GM19455 (cell line): ENCODE results near the gene GFPT1.

Source experiments
- ATAC-seq: cut with Tn5 transposase; IDR thresholded peaks from one replicate; pipeline ENCODE4 v1.9.1; 2021; ENCODE audit not compliant: unreplicated experiment

The GFPT1 gene

DNA sequence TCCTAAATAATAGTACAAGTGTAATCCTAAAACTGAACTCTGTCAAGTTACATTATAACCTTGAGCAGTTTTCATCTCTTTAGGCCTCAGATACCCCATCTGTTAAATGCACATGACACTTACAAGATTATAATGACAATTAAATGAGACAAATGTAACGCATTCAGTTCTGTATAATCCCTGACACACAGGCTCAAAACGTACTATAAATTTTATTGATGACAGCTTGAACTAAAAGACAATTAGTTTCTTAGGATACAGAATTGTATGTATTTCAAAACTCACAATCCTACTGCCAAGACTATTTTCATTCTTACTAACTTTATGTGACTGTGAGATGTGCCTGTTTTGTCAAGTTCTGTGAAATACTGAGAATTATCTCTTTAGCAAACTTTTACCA lies 56.2 kb downstream of the GFPT1 start:
- no peak for ATAC-seq

DNA sequence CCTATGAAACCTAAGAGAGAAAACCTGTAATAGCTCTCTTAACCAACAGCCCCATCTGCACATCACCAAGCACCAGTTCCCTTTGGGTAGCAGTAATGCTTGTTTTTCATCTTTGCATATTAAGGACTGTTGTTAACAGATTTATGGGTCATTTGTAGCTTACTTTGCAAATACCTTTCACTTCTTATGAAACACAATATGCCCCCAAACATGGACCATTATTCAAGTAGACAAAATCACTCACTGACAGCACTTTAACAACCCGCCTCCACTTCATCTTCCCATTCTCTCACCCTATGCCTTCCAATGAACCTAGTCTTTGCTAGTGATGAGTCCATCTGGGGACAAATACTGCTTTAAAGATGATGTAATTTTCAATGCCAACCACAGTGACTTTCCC lies 64.4 kb downstream of the GFPT1 start:
- no peak for ATAC-seq

DNA sequence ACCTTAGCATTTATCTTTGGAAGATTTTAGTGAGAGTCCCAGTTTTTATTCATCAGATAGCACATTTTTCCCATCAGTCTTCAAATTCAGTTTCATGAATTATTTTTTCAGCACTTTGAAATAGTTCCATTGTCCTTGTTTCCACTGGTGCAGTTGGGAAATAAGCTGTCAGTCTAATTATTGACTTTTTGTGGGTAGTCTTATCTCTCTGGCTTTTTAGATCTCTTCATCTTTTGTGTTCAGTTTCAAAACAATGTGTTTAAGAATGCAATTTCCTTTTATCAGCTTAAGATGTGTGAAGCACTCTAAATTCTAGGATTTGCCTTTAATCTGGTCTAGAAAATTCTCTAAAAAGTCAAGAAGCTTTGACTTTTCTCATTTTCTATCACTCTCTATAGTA lies 70.5 kb downstream of the GFPT1 start:
- no peak for ATAC-seq

DNA sequence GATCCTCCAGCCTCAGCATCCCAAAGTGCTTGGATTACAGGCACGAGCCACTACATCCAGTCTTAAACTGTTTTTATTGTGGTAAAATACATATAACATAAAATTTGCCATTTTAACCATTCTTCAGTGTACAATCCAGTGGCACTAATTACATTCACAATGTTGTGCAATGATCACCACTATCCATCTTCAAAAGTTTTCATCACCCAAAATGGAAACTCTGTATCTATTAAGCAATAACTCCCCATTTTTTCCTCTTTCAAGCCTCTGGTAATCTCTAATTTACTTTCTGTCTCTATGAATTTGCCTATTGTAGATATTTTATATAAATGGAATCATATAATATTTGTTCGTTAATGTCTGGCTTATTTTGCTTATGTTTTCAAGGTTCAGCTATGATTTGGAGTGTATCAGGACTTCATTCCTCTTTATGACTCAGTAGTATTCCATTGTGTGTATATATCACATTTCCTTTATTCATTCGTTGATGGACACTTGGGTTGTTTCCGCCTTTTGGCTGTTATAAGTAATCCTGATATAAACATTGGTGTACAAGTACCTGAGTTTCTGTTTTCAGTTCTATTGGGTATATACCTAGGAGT lies 71.8 kb downstream of the GFPT1 start:
- no peak for ATAC-seq

DNA sequence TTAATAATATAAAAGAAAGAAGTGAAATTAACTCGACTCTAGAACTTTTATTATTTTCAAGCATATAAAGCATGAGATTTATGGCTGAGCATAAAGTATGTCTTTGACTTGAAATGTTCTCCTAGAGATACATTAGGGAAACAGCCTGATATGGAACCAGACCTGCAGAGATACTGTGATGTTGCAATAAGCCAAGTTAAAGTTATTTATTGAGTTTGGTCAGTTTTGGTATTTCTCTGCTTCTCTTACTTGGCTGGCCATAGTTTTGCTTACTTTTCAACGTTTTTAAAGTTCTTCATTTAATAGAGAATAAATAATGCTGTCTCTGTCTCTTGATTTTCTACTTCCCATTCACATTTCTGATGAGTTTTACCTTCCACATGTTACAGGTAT lies 76.0 kb downstream of the GFPT1 start:
- ATAC-seq, result no peak

DNA sequence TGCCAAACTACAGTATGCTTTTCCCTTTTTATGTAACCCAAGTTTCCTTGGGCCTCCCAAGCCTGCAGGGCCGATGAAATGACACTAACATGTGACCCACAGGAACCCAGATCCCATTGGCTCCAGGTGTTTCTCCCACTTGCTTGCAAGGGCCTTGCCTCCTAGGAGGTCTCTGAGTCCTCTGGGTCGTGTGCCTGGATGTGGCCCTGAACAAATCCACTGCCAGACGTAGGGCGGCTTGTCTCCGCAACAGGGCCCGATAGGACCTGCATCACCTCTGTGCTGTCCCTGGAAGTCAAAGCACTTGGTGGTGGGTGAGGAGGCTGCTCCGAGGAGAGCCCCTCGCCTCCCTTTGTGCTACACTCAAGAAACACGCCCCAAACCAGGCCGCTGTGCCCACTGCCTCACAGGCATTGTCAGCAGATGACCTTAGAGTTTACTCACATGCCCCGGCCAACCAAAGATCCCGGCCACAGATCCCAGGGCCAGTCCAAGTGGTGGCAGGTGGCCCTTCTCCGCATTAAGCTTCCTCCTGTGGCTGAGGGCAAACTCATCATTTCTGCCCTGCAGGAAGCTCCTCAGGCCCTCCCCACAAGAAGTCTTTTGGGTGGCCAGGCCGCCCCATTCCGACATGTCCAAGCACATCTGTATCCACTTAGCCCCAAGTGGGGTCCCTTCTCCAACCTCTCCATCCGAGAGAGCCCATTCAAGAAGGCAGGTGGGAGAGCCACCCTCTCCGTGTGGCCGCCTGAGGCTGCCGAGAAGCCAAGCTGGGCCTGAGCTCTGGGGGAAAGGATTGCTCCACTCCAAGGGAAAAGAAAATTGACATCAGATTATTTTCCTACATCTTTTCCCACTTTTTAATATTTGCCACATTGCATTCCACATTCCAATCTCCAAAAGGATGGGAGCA lies 76.7 kb downstream of the GFPT1 start:
- ATAC-seq, result no peak

DNA sequence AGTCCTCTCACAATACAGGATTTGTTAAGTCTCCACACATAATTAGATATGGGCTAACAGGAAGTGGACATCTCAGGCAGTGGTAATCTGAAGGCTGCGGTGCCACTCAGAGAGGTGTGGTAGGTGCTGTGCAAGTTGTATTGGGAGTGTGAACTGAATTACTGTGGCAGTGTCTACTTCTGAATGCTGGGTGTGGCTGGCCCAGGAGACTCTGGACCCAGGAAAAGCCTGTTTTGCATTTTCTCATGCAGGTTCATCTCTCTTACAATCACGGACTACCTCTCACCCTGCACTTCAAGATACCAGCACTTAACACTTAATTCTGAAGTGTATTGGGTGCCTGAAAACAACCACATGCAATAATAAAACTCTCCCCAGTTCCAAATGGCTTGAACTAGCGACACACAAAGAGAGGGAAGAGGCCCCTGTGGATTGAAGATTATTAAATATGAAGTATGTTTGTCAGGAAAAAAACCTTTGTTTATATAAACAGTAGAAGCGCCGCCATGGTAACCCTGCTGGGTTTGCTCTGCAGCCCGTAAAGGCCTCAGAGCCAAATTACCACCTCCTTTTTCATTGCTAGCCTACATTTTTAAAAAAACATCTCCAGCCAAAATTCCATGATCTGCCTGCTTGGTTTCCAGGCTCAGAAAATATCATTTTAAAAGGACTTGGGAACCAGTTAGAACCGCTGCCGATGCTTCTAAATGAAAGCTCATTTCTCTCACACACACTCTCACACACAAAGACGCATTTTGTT lies 77.5 kb downstream of the GFPT1 start:
- ATAC-seq, result no peak

DNA sequence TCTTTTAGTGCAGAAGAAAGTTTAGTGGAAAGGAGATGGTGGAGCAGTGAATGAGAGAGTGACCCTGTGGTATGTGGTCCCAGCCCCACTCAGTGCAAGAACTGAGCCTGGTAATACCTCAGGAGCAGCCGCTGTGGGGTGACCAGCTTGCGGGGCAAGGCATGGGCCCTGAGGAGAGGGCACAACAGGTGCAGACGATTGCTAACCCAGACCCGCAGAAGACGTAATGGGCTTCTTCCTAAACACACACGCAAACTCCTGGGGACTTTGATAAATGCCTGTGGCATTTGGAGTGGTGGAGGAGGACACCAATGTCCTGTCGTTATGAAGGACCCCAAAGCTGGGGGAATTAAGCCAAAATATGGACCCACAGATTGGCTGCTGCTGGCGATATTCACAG lies 78.7 kb downstream of the GFPT1 start:
- ATAC-seq, result no peak

DNA sequence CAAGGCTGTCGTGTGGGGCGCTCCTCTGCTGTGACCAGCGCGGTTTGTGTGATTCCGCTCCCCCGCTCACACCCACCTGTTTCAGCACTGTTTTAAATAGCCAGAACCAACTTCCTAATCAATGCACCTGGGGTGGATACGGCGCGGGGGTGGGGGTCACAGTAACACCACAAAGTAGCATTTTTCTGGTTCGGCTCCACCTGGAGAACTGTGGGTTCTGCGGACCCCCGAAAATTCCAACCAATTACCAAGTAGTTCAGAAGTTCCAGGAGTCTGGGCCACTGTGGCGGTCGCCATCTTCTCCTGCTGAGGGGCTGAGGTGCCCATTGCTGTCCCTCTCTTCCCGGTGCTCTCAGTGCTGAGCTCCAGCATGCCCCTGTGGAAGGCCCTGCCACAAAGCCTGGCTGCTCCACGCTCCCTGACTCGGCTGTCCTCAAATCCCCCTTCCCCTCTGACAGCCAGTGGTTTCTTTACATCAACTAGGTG lies 79.4 kb downstream of the GFPT1 start:
- ATAC-seq, result no peak

DNA sequence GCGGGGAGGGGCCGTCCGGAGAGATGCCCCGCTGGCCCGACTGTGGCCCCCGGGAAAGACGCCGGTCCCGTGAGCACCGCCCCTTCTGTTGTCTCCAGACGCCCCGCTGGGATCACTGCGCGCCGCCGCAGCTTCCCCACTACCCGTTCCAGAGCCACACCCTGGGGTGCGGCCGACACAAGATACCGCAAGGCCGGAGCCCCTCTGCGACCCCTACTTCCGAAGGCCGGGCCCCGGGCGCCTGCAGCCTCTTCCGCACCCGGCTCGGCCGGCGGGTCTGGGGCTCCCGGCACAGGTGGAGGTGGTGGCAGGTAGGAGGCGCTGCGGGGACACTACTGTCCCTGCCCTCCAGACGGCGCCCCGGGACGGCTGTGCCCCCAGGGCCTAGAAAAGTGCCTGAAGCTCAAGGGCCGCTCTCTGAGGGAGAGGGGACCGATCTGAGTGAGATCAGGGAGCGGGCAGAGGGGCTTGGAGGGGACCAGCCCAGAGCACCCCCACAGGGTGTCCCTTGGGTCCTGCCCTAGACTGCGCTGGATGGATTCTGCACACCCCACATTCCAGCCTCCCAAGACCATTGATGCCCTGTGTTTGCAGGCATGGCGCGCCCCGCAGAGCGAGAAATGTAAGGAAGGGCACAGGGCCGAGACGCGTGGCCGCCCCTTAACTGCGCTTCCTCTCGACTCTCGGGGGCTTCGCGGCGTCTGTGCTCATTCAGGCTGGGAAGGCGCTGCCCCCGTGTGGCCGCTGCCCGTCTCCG lies 80.0 kb downstream of the GFPT1 start:
- peak; percentile 80 for ATAC-seq

DNA sequence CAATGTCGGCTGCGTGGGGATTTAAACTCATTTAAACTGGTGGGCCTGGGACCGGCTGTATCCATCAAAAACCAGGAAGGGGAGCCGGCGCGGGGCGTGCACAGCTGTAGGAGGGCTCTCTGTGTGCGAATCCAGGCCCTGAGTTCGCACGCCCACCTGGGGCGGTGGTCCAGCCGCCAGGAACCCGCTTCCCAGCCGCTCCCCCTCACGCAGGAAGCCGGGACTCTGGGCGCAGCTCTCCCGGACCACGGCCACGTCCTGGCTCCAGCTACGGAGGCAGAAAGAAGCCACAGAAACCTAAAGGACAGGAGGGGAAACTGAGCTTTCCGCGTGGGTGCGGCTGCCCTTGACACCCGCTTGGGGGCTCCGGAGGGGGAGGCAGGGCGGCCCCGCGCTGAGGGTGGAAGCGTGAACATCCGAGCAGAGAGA lies 80.6 kb downstream of the GFPT1 start:
- ATAC-seq, result no peak

DNA sequence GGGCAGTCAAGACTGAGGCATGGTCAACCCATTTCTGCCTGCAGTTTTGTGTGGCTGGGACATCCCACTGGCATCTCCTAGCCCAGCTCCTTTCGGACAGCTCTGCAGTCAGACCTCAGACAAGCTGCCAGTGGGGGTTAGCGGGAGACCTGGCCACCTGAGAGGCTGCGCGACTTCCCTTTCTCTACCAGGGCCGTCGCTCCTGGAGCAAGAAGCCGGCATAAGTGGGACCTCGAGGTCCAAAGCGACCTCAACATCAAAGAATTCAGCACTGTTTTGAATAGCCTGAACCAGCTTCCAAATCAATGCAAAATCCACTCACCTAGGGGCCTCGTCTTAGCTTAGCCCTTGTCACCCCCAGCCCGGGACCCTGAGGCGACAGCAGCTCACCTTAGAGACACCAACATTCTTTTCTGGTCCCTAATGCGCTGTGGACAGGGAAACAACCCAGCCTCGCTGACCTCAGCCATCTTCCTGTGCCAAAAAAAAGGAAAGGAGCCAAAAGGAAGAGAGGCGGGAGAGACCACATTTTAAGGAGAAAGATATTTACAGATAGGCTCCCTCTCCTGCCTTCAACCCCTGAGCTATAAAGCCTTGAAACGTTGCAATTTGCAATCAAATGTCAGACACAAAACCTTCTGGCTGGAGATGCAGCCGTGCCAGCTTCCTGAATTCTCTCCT lies 81.2 kb downstream of the GFPT1 start:
- no peak for ATAC-seq

DNA sequence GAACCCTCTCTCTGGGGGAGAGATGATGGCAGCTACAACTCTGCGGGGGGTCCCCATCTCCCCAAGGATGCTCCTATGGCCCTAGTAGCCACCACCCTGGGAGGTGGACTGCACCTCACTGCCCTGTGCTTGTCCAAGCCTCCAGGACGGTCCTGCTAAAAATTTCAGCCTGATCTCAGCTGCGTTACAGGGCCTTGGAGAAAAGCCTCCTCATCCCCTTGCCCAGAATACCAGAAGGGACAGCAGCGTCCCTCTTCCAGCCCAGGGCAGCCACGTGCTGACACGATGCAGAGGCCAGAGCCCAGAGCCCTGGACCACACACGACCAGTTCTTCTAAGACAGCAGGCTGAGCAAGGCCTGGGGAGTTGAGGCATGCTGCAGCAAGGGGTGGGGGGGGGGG lies 81.9 kb downstream of the GFPT1 start:
- no peak for ATAC-seq

DNA sequence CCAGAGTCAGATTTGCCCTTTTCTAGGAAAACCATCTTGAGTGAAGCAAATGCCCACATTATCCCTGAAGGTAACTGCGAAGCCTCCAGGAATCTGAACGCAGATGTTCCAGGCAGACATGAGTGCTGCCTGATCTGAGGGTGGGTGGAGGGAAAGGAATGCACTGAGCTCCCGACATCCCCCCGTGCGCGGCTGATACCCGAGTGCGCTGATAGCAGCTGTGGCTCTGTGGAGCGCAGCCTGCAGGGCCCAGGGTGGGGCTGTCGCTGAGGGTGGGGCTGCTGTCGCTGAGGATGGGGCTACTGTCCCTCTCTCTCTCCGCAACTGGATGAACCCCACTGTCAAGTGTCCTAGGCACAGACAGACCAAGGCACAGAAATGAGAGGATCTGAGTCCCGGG lies 82.4 kb downstream of the GFPT1 start:
- ATAC-seq, result no peak

DNA sequence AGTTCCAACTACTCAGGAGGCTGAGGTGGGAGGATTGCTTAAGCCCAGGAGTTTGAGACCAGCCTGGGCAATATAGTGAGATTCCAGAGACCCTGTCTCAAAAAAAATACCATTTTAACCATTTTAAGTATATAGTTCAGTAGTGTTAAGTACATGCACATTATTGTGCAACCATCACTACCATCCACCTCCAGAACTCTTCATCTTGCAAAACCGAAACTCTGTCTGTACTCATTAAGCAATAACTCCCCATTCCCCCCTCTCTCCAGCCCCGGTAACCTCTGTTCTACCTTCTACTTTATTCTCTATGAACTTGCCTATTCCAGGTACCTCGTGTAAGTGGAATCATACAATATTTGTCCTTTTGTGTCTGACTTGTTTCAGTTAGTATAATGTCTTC lies 86.4 kb downstream of the GFPT1 start:
- ATAC-seq, result no peak

DNA sequence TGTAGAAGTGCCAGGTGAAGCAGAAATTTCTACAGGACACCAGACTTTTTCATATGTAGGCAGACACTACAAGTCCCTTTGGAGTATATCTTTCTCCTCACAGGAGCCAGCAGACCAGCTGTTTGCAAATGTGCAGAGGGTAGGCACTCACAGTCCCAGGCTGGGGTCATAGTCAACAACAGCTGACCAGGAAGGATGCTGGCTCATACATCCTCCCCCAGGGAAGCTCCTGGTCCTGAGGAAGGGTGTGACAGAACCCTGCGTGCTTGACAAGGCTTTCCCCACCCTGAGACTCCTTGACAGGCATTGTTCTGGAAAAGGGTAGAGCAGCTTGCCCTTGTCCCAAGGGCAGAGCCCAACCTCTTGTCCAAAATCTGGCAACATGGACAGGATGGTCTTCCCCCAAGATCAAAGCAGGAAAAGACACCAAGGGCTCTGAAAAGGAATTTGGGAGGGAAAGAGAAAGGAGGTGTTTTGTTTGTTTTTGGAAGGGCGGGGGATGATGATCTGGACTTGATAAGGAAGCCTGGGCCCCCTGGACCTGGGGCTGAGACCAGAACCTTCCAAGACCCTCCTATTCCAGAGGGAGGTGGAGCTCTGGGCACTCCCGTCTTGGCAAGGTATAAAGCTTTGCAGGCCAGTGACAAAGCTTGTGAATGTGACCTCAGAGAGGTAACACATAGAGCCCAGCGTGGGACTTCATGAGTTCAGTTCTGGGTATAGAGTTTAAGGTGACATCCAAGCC lies 87.1 kb downstream of the GFPT1 start:
- no peak for ATAC-seq

DNA sequence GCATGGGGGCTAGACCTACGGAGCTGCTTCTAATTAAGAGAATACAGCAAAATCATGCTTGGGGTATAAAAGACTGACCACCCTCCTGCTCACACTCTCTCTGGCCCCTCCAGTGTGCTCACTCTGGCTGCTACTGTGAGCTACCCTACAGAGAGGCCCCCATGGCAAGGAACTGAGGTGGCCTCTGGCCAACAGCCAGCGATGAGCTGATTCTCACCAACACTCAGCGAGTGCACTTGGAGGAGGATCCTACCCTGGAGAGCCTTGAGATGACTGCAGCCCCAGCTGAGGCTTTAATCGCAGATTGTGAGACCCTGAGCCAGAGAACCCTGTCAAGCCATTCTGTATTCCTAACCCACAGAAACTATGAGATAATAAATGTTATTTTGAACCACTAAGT lies 88.2 kb downstream of the GFPT1 start:
- no peak for ATAC-seq

DNA sequence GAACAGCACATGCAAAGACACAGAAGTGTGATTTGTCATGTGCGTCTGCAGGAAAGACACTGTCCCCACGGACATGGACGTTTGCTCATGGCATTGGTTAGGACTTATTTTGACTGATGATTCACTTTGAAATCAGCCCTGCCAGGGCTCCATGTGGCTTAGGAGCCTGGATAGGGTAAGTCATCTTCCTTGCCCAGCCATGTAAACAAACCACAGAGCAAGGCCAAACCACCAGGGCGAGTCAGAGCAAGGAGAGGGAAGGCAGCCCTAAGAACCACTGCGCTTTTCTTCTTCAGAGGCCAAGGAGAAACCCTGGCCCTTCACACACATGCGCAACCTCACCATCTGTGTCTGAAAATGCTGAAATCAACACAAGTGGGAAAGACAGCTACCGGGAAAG lies 88.8 kb downstream of the GFPT1 start:
- ATAC-seq, result no peak

DNA sequence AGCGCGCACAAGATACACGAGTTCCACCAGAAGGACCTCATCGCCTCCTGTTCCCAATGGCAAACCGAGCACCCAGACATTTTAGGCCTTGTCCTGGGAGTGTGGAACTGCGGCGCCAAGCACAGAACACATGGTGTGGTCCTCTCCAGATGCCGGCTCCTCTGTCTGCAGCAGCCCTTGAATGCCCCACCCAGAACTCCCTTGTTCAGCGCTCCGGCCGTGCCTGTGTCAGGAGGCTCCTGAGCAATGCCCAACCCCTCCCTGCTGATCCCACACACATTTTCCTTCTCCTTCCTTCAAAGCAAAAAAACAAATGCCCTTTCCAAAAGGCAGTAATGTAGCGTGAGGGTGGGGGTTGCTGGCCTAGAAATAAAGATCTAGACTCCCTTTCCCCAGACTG lies 89.8 kb downstream of the GFPT1 start:
- no peak for ATAC-seq

DNA sequence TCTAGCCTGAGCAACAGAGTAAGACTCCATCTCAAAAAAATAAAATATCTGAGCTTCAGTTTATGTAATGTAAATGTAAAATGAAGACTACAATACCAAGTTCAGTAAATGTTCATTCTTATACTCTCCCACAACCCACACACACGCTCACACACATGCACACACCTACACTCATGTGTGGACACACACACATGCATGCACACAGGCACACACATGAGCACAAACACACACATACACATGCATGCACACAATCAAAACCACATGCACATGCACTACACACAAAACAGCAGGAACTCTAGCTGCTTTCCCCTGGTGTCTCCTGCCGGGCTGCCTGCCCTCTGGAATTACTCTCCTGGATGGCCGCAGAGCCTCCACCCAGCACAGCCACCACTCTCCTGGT lies 90.6 kb downstream of the GFPT1 start:
- ATAC-seq, result no peak
